Measurements from ENCODE around the gene GTF2F2.

DNA sequence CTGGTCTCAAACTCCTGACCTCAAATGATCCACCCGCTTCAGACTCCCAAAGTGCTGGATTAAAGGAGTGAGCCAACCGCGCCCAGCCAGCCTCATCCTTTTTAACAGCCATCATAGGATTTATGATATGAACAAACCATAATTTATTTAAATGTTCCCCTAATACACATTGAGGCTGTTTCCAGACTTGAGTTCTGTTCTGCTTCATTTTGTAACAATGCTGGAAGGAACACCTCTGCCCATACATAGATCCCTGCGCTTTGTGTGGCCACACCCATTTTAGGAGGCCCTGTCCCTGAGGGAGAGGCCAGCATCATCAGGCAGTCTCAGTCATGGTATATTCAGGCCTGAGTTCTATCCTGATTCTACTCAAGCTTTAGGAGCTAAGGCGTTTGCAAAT is 184.8 kb downstream of the GTF2F2 start:
- TF ChIP-seq, protein P1, sequence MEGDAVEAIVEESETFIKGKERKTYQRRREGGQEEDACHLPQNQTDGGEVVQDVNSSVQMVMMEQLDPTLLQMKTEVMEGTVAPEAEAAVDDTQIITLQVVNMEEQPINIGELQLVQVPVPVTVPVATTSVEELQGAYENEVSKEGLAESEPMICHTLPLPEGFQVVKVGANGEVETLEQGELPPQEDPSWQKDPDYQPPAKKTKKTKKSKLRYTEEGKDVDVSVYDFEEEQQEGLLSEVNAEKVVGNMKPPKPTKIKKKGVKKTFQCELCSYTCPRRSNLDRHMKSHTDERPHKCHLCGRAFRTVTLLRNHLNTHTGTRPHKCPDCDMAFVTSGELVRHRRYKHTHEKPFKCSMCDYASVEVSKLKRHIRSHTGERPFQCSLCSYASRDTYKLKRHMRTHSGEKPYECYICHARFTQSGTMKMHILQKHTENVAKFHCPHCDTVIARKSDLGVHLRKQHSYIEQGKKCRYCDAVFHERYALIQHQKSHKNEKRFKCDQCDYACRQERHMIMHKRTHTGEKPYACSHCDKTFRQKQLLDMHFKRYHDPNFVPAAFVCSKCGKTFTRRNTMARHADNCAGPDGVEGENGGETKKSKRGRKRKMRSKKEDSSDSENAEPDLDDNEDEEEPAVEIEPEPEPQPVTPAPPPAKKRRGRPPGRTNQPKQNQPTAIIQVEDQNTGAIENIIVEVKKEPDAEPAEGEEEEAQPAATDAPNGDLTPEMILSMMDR (conservative IDR thresholded peaks at IDR 0.05; ENCODE audit: low read depth in 2 of 2) = no peak
- TF ChIP-seq EZH2 (IDR thresholded peaks at IDR 0.05; ENCODE audit: low read depth, unreplicated experiment) = no peak
- TF ChIP-seq POLR2AphosphoS5 (IDR thresholded peaks at IDR 0.05; ENCODE audit: low read depth) = no peak
- TF ChIP-seq ZNF331 (CRISPR knock-in tag; IDR thresholded peaks at IDR 0.05; ENCODE audit: low read depth) = no peak
- no peak for TF ChIP-seq JUNB (IDR thresholded peaks at IDR 0.05; ENCODE audit: unreplicated experiment)
- TF ChIP-seq, protein P2, sequence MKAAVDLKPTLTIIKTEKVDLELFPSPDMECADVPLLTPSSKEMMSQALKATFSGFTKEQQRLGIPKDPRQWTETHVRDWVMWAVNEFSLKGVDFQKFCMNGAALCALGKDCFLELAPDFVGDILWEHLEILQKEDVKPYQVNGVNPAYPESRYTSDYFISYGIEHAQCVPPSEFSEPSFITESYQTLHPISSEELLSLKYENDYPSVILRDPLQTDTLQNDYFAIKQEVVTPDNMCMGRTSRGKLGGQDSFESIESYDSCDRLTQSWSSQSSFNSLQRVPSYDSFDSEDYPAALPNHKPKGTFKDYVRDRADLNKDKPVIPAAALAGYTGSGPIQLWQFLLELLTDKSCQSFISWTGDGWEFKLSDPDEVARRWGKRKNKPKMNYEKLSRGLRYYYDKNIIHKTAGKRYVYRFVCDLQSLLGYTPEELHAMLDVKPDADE (IDR thresholded peaks at IDR 0.05) = no peak
- TF ChIP-seq, protein P3, sequence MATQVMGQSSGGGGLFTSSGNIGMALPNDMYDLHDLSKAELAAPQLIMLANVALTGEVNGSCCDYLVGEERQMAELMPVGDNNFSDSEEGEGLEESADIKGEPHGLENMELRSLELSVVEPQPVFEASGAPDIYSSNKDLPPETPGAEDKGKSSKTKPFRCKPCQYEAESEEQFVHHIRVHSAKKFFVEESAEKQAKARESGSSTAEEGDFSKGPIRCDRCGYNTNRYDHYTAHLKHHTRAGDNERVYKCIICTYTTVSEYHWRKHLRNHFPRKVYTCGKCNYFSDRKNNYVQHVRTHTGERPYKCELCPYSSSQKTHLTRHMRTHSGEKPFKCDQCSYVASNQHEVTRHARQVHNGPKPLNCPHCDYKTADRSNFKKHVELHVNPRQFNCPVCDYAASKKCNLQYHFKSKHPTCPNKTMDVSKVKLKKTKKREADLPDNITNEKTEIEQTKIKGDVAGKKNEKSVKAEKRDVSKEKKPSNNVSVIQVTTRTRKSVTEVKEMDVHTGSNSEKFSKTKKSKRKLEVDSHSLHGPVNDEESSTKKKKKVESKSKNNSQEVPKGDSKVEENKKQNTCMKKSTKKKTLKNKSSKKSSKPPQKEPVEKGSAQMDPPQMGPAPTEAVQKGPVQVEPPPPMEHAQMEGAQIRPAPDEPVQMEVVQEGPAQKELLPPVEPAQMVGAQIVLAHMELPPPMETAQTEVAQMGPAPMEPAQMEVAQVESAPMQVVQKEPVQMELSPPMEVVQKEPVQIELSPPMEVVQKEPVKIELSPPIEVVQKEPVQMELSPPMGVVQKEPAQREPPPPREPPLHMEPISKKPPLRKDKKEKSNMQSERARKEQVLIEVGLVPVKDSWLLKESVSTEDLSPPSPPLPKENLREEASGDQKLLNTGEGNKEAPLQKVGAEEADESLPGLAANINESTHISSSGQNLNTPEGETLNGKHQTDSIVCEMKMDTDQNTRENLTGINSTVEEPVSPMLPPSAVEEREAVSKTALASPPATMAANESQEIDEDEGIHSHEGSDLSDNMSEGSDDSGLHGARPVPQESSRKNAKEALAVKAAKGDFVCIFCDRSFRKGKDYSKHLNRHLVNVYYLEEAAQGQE (IDR thresholded peaks at IDR 0.05; ENCODE audit: unreplicated experiment) = no peak
- no peak for TF ChIP-seq EZH2phosphoT487 (IDR thresholded peaks at IDR 0.05; ENCODE audit: unreplicated experiment)
- no peak for TF ChIP-seq CREB1 (CRISPR knock-in tag; IDR thresholded peaks at IDR 0.05; ENCODE audit: low read depth)
- TF ChIP-seq ZNF114 (CRISPR knock-in tag; IDR thresholded peaks at IDR 0.05) = no peak
- TF ChIP-seq STAT1 (IDR thresholded peaks at IDR 0.05; ENCODE audit: unreplicated experiment) = no peak
- TF ChIP-seq, protein P4, sequence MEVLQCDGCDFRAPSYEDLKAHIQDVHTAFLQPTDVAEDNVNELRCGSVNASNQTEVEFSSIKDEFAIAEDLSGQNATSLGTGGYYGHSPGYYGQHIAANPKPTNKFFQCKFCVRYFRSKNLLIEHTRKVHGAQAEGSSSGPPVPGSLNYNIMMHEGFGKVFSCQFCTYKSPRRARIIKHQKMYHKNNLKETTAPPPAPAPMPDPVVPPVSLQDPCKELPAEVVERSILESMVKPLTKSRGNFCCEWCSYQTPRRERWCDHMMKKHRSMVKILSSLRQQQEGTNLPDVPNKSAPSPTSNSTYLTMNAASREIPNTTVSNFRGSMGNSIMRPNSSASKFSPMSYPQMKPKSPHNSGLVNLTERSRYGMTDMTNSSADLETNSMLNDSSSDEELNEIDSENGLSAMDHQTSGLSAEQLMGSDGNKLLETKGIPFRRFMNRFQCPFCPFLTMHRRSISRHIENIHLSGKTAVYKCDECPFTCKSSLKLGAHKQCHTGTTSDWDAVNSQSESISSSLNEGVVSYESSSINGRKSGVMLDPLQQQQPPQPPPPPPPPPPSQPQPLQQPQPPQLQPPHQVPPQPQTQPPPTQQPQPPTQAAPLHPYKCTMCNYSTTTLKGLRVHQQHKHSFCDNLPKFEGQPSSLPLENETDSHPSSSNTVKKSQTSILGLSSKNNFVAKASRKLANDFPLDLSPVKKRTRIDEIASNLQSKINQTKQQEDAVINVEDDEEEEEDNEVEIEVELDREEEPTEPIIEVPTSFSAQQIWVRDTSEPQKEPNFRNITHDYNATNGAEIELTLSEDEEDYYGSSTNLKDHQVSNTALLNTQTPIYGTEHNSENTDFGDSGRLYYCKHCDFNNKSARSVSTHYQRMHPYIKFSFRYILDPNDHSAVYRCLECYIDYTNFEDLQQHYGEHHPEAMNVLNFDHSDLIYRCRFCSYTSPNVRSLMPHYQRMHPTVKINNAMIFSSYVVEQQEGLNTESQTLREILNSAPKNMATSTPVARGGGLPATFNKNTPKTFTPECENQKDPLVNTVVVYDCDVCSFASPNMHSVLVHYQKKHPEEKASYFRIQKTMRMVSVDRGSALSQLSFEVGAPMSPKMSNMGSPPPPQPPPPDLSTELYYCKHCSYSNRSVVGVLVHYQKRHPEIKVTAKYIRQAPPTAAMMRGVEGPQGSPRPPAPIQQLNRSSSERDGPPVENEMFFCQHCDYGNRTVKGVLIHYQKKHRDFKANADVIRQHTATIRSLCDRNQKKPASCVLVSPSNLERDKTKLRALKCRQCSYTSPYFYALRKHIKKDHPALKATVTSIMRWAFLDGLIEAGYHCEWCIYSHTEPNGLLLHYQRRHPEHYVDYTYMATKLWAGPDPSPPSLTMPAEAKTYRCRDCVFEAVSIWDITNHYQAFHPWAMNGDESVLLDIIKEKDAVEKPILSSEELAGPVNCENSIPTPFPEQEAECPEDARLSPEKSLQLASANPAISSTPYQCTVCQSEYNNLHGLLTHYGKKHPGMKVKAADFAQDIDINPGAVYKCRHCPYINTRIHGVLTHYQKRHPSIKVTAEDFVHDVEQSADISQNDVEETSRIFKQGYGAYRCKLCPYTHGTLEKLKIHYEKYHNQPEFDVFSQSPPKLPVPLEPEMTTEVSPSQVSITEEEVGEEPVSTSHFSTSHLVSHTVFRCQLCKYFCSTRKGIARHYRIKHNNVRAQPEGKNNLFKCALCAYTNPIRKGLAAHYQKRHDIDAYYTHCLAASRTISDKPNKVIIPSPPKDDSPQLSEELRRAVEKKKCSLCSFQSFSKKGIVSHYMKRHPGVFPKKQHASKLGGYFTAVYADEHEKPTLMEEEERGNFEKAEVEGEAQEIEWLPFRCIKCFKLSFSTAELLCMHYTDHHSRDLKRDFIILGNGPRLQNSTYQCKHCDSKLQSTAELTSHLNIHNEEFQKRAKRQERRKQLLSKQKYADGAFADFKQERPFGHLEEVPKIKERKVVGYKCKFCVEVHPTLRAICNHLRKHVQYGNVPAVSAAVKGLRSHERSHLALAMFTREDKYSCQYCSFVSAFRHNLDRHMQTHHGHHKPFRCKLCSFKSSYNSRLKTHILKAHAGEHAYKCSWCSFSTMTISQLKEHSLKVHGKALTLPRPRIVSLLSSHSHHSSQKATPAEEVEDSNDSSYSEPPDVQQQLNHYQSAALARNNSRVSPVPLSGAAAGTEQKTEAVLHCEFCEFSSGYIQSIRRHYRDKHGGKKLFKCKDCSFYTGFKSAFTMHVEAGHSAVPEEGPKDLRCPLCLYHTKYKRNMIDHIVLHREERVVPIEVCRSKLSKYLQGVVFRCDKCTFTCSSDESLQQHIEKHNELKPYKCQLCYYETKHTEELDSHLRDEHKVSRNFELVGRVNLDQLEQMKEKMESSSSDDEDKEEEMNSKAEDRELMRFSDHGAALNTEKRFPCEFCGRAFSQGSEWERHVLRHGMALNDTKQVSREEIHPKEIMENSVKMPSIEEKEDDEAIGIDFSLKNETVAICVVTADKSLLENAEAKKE (CRISPR knock-in tag; IDR thresholded peaks at IDR 0.05) = no peak
- no peak for TF ChIP-seq NANOG (IDR thresholded peaks at IDR 0.05; ENCODE audit: borderline replicate concordance)

Measured in GM23338 (cell line).